ENCODE results near the gene HIBADH. TPM values are rescaled to one million over a fixed set of nuclear protein-coding genes. Genes with fewer than 3 reads are reported as not detected.

HIBADH gene
- total RNA-seq, 3 donors from 2014 or later = 26.2 to 49.2 (median 30.1) TPM

DNA sequence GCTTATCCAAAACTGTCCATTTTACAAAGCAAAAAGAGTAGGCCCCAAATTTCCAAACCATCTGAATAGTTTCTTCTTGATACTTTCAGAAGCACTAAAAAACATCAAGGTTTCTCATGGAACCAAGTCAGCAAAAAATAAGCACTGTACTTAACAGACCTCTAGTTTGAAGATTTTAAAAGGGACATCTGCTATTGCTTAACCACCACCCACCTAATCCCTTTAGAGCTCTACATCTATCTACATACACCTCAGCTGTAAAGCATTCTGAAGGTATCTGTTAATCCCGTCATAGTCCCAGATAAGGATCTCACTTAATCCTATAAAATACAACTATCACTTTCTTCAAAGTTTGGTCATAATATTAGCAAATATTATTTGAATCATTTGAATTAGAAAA is 72.3 kb downstream of the HIBADH start:
- H3K9me3 ChIP-seq = no peaks in the 10 kb centered on the region
- ATAC-seq (no peak), DNase-seq (no peak)
- intact Hi-C loops (cut with DNase I, micrococcal nuclease) = no loop called here
- no peaks in the 10 kb centered on the region for H3K4me1 ChIP-seq (ENCODE audit: low read depth)
- H3K36me3 ChIP-seq (ENCODE audit: low read depth) = no peaks in the 10 kb centered on the region
- TF ChIP-seq, protein P1, sequence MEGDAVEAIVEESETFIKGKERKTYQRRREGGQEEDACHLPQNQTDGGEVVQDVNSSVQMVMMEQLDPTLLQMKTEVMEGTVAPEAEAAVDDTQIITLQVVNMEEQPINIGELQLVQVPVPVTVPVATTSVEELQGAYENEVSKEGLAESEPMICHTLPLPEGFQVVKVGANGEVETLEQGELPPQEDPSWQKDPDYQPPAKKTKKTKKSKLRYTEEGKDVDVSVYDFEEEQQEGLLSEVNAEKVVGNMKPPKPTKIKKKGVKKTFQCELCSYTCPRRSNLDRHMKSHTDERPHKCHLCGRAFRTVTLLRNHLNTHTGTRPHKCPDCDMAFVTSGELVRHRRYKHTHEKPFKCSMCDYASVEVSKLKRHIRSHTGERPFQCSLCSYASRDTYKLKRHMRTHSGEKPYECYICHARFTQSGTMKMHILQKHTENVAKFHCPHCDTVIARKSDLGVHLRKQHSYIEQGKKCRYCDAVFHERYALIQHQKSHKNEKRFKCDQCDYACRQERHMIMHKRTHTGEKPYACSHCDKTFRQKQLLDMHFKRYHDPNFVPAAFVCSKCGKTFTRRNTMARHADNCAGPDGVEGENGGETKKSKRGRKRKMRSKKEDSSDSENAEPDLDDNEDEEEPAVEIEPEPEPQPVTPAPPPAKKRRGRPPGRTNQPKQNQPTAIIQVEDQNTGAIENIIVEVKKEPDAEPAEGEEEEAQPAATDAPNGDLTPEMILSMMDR (IDR thresholded peaks at IDR 0.05) = no peak
- H3K4me3 ChIP-seq = no peak overlapping the region

DNA sequence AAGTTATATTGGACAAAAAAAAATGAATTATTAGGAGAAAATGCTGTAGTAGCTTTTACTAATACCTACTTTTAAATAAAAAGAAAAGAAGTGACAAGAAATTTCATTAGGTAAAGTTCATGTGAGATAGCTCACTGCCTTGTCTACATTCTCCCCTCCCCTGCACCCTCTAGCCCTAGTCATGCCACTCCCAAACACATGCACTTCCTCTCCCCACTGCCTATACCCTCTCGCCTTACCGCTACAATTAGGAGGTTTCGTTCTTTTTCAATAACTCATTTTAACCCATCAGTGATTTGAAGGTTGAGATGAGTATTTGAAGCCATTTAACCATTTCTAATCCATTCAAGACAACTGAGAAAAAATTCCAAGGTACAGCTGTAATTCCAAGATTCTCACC is 75.3 kb downstream of the HIBADH start:
- Histone ChIP-seq H3K36me3 (ENCODE audit: low read depth) (no peaks in the 10 kb centered on the region), H3K4me1 (ENCODE audit: low read depth) (no peaks in the 10 kb centered on the region), H3K9me3 (no peaks in the 10 kb centered on the region), H3K4me3 (no peak overlapping the region)
- ATAC-seq (no peak), DNase-seq (no peak)
- TF ChIP-seq, protein P1 (IDR thresholded peaks at IDR 0.05) = no peak
- intact Hi-C loops (cut with DNase I, micrococcal nuclease) = no loop called here

DNA sequence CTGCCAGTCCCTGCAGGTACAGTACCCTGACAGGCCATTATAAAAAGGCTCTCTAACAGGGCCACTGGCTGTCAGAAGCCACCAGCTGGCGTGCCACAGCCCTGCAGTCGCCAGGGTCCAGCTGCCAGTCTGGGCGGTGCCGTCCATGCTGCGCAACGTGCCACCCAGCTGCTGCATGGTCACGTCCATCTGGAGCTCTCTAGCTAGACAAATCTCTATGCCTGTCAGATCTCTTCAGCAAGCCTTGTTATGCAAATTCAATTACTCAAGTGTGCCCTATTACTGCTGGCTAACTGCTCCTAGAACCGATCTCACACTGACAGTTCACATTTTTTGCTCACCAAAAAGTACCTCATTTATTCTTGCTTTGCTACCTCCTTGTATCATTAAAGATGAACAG is 75.9 kb downstream of the HIBADH start:
- ATAC-seq = peak; percentile 91
- no peak overlapping the region for H3K4me3 ChIP-seq

DNA sequence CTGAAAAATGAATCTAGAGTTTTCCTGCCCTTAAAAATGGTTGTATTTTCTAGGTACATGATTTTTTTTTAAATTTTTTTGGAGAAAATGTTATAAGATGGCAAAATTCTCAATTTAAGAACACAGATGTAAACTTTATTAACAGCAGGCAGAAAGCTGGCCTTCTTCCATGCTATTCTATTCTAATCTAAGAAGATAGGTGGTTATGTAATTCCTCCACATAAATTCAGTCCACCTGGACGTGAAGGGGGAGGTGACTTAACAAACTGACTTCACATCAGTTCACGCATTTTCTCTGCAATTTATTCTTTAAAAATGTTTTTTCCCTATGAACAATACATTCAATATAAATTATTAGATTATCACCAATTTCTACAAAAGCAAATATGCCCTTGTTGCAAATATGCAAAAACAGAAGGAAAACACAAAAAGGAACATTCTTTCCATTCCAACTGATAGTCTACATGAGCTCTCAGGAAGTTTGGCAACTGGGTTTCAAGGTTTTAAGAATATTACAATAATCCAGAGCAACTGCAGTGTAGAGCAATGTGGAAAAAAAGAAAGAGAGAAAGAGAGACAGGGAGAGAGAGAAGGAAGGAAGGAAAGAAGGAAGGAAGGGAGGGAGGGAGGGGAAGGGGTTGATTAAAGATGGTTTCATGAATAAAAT is 76.8 kb downstream of the HIBADH start:
- ATAC-seq (no peak), DNase-seq (no peak)
- TF ChIP-seq, protein P1 (IDR thresholded peaks at IDR 0.05) = no peak
- Histone ChIP-seq H3K4me1 (ENCODE audit: low read depth) (no peaks in the 10 kb centered on the region), H3K36me3 (ENCODE audit: low read depth) (no peaks in the 10 kb centered on the region), H3K4me3 (no peak overlapping the region), H3K9me3 (no peaks in the 10 kb centered on the region)
- intact Hi-C loops (cut with DNase I, micrococcal nuclease) = no loop called here

More for the DNA sequence above, 75.9 kb downstream of the HIBADH start:
- Histone ChIP-seq H3K4me1 (ENCODE audit: low read depth) (no peaks in the 10 kb centered on the region), H3K36me3 (ENCODE audit: low read depth) (no peaks in the 10 kb centered on the region), H3K9me3 (no peaks in the 10 kb centered on the region)
- peak; percentile 52 to 66 (median 64) for DNase-seq
- intact Hi-C loops (cut with DNase I, micrococcal nuclease) = no loop called here
- TF ChIP-seq, protein P1 (IDR thresholded peaks at IDR 0.05) = no peak

DNA sequence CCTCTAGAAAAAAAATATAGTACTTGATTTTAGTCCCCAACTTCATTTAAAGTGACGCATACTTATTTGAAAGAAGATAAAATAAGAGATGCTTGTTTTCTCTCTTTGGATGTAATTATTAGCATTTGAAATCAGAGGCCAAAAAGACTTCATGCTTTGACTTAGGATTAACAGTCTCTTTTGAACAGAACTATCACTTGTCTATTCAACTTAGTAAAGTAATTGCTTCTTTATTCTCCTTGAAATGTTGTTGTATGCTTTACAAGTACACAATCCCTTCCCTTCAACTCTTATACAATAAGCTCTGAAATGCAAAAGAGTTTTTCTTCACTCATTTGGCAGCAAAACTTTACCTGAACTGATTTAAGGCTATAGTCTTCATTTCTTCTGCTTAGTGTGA is 80.8 kb downstream of the HIBADH start:
- intact Hi-C loops (cut with DNase I, micrococcal nuclease) = no loop called here
- H3K36me3 ChIP-seq (ENCODE audit: low read depth) = no peaks in the 10 kb centered on the region
- TF ChIP-seq, protein P1 (IDR thresholded peaks at IDR 0.05) = no peak
- no peaks in the 10 kb centered on the region for H3K4me1 ChIP-seq (ENCODE audit: low read depth)
- H3K9me3 ChIP-seq = no peaks in the 10 kb centered on the region
- H3K4me3 ChIP-seq = no peak overlapping the region
- DNase-seq (no peak), ATAC-seq (no peak)

DNA sequence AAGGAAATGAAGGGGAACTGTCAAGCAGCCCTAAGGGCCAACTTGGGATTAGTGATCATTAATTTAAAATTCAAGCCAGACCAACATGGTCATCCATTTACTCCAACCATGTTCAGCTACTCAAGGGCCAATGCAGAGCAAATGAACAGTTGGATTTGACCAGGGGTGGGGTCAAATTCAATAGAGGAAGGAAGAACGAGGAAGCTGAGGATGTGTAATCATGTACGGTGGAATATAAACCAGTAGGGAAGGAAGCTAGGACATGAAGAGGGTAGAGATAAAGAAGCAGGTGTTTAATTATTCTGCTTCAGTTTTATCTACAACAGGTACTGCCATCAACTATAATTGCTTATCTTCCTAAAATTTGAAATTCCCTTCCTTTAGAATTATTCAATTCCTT is 81.6 kb downstream of the HIBADH start:
- Histone ChIP-seq H3K4me1 (ENCODE audit: low read depth) (no peaks in the 10 kb centered on the region), H3K9me3 (no peaks in the 10 kb centered on the region), H3K4me3 (no peak overlapping the region), H3K36me3 (ENCODE audit: low read depth) (no peaks in the 10 kb centered on the region)
- intact Hi-C loops (cut with DNase I, micrococcal nuclease) = no loop called here
- DNase-seq (no peak), ATAC-seq (peak; percentile 71)
- TF ChIP-seq, protein P1 (IDR thresholded peaks at IDR 0.05) = no peak

Data from mucosa of descending colon (tissue), 3 donors.